Measurements from ENCODE around the gene FARP1.

The FARP1 gene

DNA sequence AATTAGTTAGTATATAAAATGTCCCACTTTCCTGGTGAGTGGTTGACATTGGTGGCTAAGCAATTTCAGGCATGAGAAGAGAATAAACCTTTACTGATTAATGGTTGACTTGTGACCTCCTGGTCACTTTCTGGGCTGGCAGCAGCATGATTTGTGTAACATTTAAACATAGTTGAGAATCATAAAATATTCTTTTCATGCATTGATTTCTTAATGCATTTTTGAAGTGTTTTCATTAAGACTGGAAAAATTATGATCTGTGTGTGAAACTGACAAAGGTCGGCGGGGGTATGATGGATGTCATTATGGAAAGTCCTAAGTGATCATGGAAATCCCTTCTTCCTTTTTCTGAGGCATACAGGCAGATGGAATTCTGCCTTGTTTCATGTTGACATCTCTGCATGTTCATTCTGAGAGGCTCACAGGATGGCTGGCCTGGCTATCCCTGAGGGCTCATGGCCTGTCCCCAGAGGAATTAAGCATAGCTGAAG, 132.8 kb downstream of the FARP1 start:
- no peak for DNase-seq (ENCODE audit: low spot score)
- TF ChIP-seq, protein P1, sequence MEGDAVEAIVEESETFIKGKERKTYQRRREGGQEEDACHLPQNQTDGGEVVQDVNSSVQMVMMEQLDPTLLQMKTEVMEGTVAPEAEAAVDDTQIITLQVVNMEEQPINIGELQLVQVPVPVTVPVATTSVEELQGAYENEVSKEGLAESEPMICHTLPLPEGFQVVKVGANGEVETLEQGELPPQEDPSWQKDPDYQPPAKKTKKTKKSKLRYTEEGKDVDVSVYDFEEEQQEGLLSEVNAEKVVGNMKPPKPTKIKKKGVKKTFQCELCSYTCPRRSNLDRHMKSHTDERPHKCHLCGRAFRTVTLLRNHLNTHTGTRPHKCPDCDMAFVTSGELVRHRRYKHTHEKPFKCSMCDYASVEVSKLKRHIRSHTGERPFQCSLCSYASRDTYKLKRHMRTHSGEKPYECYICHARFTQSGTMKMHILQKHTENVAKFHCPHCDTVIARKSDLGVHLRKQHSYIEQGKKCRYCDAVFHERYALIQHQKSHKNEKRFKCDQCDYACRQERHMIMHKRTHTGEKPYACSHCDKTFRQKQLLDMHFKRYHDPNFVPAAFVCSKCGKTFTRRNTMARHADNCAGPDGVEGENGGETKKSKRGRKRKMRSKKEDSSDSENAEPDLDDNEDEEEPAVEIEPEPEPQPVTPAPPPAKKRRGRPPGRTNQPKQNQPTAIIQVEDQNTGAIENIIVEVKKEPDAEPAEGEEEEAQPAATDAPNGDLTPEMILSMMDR (IDR thresholded peaks at IDR 0.05; ENCODE audit: borderline replicate concordance, control extremely low read depth, extremely low read depth, insufficient read depth, missing control alignments): no peak
- in situ Hi-C loops (cut with MboI; ENCODE audit: low sequenced_read_pairs, unreplicated experiment): no loop called here

DNA sequence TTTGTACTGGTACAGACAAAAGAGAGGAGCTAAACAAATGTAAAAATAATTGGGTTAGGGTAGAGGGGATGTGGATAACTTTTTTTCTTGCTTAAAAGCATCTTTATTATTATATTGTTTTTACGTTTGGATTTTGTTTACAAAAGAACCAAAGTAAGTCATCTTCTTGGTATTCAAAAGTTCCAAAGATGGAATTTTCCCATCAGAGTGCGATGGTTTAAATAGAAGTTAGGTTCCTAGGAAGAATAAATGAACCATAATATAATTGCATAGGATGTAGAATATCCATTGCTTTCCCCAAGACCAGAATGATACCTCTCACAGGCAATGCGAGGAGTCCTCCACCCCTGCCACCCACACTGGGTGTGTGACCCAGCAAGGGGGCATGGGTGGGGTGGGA, 133.6 kb downstream of the FARP1 start:
- no peak for DNase-seq (ENCODE audit: low spot score)
- TF ChIP-seq, protein P1 (IDR thresholded peaks at IDR 0.05; ENCODE audit: borderline replicate concordance, control extremely low read depth, extremely low read depth, insufficient read depth, missing control alignments): no peak
- in situ Hi-C loops (cut with MboI; ENCODE audit: low sequenced_read_pairs, unreplicated experiment): no loop called here

DNA sequence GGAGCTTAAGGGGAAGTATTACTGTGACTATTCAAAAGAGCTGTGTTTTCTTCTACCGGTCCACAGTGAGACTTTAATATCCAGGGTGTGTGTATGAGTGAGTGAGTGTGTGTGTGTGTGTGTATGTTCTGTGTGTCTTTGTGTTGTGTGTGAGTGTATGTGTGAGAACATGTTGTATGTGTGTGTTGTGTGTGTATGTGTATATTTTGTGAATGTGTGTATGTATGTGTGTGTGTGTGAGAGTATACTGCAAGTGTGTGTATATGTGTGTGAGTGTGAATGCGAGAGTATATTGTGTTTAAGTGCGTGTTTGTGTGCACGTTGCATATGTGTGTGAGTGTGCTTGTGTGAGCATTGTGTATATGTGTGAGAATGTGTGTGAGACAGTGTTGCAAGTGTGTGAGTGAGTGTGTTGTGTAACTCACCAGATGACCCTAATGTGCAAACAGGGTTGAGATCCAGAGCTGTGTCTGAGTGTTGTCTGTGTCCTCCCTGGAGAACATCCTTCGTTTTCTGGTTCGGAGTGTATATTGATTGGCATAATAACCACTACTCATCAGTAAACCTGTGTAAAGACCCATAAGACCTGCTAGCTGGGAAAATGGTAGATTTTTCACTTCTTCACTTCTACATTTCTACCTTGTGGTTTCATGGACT, 135.3 kb downstream of the FARP1 start:
- in situ Hi-C loops (cut with MboI; ENCODE audit: low sequenced_read_pairs, unreplicated experiment): no loop called here
- no peak for DNase-seq (ENCODE audit: low spot score)
- TF ChIP-seq, protein P1 (IDR thresholded peaks at IDR 0.05; ENCODE audit: borderline replicate concordance, control extremely low read depth, extremely low read depth, insufficient read depth, missing control alignments): no peak

DNA sequence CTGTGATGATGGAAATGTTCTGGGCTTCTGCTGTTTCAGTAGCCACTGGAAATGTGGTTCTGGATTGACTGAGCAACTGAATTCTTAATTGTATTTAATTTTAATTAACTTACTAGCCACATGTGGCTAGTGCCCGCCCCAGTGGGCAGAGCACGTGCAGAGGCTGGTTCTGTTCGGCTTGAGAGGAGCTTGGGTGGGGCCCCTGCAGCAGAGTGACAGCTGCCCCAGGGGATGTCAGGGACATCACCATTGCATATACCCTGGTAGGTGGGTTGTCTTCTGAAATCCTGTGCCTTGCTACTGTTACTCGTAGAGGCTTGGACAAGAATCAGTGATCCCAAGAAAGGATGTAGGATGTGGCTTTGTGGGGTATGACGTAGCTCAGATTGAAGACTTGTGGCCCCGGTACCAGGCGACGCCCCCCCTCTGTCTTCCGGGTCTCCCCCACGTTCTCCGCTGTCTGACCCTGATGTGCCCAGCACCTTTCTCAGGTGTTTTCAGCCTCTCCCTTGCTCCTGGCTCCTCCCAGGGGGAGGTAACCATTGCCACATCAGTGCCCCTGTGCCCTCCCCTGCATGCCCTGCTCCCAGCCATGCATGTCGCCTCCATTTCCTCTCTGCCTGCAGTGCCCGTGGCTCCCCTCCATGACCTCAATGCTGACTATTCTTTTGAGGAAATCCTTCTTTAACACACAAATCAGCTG, 136.7 kb downstream of the FARP1 start:
- DNase-seq (ENCODE audit: low spot score): no peak
- in situ Hi-C loops (cut with MboI; ENCODE audit: low sequenced_read_pairs, unreplicated experiment): no loop called here

DNA sequence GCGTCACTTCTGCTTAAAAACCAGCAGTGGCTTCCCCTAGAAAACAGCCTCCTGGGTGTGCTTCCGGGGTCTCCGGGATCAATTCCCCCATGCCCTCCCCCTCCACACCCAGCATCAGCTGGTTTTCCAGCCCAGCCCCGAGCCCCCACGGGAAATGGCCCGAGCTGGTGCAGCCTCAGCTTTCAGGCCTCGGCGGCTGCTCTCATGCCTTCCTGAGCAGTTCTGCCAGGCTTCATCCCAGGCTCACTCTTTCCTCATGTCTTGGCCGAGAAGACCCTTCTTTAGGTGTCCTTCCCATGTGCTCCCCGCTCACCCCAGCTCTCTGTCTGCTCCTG, 137.2 kb downstream of the FARP1 start:
- TF ChIP-seq, protein P1 (IDR thresholded peaks at IDR 0.05; ENCODE audit: borderline replicate concordance, control extremely low read depth, extremely low read depth, insufficient read depth, missing control alignments): no peak
- no peak for DNase-seq (ENCODE audit: low spot score)
- in situ Hi-C loops (cut with MboI; ENCODE audit: low sequenced_read_pairs, unreplicated experiment): no loop called here

More for the DNA sequence above, 136.7 kb downstream of the FARP1 start:
- TF ChIP-seq, protein P1 (IDR thresholded peaks at IDR 0.05; ENCODE audit: borderline replicate concordance, control extremely low read depth, extremely low read depth, insufficient read depth, missing control alignments): no peak

DNA sequence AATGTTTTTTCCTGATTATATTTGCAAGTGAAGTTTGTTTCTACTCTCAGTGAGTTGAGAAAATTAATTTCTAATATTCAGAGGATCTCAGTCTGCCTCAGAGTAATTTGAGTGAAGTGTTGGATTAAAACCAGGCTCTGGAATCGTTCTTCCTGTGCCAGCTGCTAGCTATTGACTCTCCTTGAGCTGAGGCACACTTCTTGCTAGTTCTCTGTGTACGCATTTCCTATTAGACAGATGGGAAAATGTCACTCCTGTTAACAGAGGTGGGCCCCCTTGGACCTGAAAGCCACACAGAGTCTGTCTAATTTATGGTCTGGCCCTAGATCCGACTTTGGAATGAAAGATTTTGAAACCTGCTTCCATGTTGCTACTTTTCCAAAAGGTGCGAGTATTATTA, 141.8 kb downstream of the FARP1 start:
- in situ Hi-C loops (cut with MboI; ENCODE audit: low sequenced_read_pairs, unreplicated experiment): no loop called here
- no peak for DNase-seq (ENCODE audit: low spot score)
- TF ChIP-seq, protein P1 (IDR thresholded peaks at IDR 0.05; ENCODE audit: borderline replicate concordance, control extremely low read depth, extremely low read depth, insufficient read depth, missing control alignments): no peak
